Calu3 (cell line): ENCODE data around the gene EFHD2. TPM values are rescaled to one million over a fixed set of nuclear protein-coding genes. Genes with fewer than 3 reads are reported as not detected.
"Not testable (repeated sequence)": the region's sequence is repeated elsewhere in the genome, so short reads cannot be mapped to it uniquely, and the experiment has no call there.

Experiments used
- BruUV-seq: library from RNA; stranded (reverse); fragments of 400-500 nt; replicated peaks from 2 replicates; lab custom pipeline; 2021; lab: Mats Ljungman, UMichigan
- CTCF ChIA-PET: fragments of 300-600 bp; sonication (Branson Sonifier 250); formaldehyde crosslinking; loops from one replicate; lab custom pipeline; 2022; ENCODE audit warnings: antibody characterized with exemption; lab: Charles Lee
- DNase-seq: peaks from one replicate; pipeline ENCODE4 v3.0.0; 2022
- H3K27ac Mint-ChIP-seq: one replicate; pipeline ENCODE4 v1.8.0; 2022; ENCODE audit warnings: mixed read lengths; ENCODE audit not compliant: unreplicated experiment
- H3K27me3 Mint-ChIP-seq: one replicate; pipeline ENCODE4 v1.8.0; 2022; ENCODE audit warnings: mixed read lengths; ENCODE audit not compliant: unreplicated experiment
- H3K36me3 Mint-ChIP-seq: one replicate; pipeline ENCODE4 v1.8.0; 2022; ENCODE audit warnings: mild to moderate bottlenecking, moderate library complexity, mixed read lengths; ENCODE audit not compliant: insufficient read depth, unreplicated experiment
- H3K4me1 Mint-ChIP-seq: one replicate; pipeline ENCODE4 v1.8.0; 2022; ENCODE audit warnings: mild to moderate bottlenecking, low read depth, mixed read lengths; ENCODE audit not compliant: unreplicated experiment
- H3K4me3 Mint-ChIP-seq: one replicate; pipeline ENCODE4 v1.8.0; 2022; ENCODE audit warnings: mild to moderate bottlenecking, low read depth, moderate library complexity, mixed read lengths; ENCODE audit not compliant: unreplicated experiment
- H3K9me3 Mint-ChIP-seq: one replicate; pipeline ENCODE4 v1.8.0; 2022; ENCODE audit warnings: low read depth, mixed read lengths; ENCODE audit not compliant: unreplicated experiment
- CTCF ChIP-seq: fragments of 200-600 bp; IDR thresholded peaks from one replicate; pipeline ENCODE4 v1.8.0; 2022; ENCODE audit warnings: antibody characterized with exemption; ENCODE audit not compliant: unreplicated experiment
- intact Hi-C: fragments of 100-400 bp; cut with micrococcal nuclease; formaldehyde crosslinking; loops from one replicate; pipeline ENCODE4 v1.10.0; 2022; ENCODE audit not compliant: unreplicated experiment
- total RNA-seq: library from RNA; stranded (reverse); gene quantifications from 2 replicates; pipeline ENCODE4 v1.2.3, GENCODE V29; 2022

Gene EFHD2
- total RNA-seq, 1 experiment from 2014 or later = 51.0 TPM

- CTCF ChIA-PET = interaction anchor here (1.0 kb wide), 1 partner anchor 102 kb away, joined by 3 read pairs; no protein-coding TSS in a partner anchor
- H3K36me3 Mint-ChIP-seq = peaks cover 35% of the 10 kb centered on the region
- H3K4me1 Mint-ChIP-seq = peaks cover 25% of the 10 kb centered on the region
- H3K9me3 Mint-ChIP-seq = no peaks in the 10 kb centered on the region
- no peak overlapping the region for H3K4me3 Mint-ChIP-seq
- TF ChIP-seq CTCF = no peak
- intact Hi-C loops = no loop called here
- H3K27me3 Mint-ChIP-seq = no peaks in the 10 kb centered on the region
- peak overlapping the region; percentile 50 for H3K27ac Mint-ChIP-seq
- BruUV-seq = no TSS peak
- no peak for DNase-seq
These were observed 16.3 kb downstream of the EFHD2 start for GRCh38 chr1:15425958-15426357.

GRCh38 chr1:15426492-15427279 lies 17.0 kb downstream of the EFHD2 start:
- TF ChIP-seq CTCF = no peak
- no peak for DNase-seq
- H3K27ac Mint-ChIP-seq = peak overlapping the region; percentile 50
- CTCF ChIA-PET = no interaction called here
- no TSS peak for BruUV-seq
- intact Hi-C loops = no loop called here
- H3K4me3 Mint-ChIP-seq = no peak overlapping the region
- no peaks in the 10 kb centered on the region for H3K27me3 Mint-ChIP-seq
- H3K36me3 Mint-ChIP-seq = peaks cover 35% of the 10 kb centered on the region
- peaks cover 25% of the 10 kb centered on the region for H3K4me1 Mint-ChIP-seq
- no peaks in the 10 kb centered on the region for H3K9me3 Mint-ChIP-seq

- DNase-seq = no peak
- TF ChIP-seq CTCF = no peak
- intact Hi-C loops = no loop called here
- Mint-ChIP-seq H3K4me3 (no peak overlapping the region), H3K27me3 (no peaks in the 10 kb centered on the region), H3K4me1 (peaks cover 25% of the 10 kb centered on the region), H3K36me3 (peaks cover 37% of the 10 kb centered on the region), H3K27ac (no peak overlapping the region), H3K9me3 (no peaks in the 10 kb centered on the region)
- BruUV-seq = no TSS peak
- CTCF ChIA-PET = interaction anchor here (1.2 kb wide), 1 partner anchor 104 kb away, joined by 3 read pairs; no protein-coding TSS in a partner anchor
These were observed 17.6 kb downstream of the EFHD2 start for GRCh38 chr1:15427280-15427666.

GRCh38 chr1:15428252-15428651 lies 18.6 kb downstream of the EFHD2 start:
- H3K4me1 Mint-ChIP-seq = peaks cover 25% of the 10 kb centered on the region
- CTCF ChIA-PET = interaction anchor here (1.2 kb wide), 1 partner anchor 105 kb away, joined by 3 read pairs; no protein-coding TSS in a partner anchor
- DNase-seq, H3K27me3 Mint-ChIP-seq, H3K4me3 Mint-ChIP-seq, intact Hi-C loops, H3K9me3 Mint-ChIP-seq, H3K27ac Mint-ChIP-seq, BruUV-seq: not testable (repeated sequence)
- peaks cover 47% of the 10 kb centered on the region for H3K36me3 Mint-ChIP-seq
